LNCAP (cell line): ENCODE data around the gene FANCC.

Experiments
- CTCF ChIP-seq: fragments of 450-650 bp; IDR thresholded peaks from 2 replicates; pipeline ENCODE4 v1.5.1; 2017; ENCODE audit warnings: mild to moderate bottlenecking

FANCC gene

DNA sequence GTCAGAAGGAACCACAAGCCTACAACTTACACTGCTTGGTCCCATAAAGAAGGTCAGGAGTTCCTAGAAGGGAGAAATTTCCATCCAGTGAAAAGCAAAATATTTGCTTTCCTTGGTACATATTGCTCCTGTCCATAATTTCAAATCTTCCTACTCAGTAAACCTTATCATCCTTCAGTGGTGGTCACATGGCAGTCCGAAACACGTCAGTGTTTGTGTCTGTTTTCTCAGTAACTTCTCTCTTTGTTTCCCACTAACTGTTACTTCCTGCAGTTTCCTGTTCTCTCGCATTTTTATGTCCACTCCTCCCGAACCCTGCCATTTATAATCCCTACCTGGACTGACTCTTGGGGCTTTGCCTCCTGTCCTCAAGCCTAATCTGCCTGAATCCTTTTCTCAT is 129.1 kb downstream of the FANCC start:
- TF ChIP-seq CTCF = no peak

DNA sequence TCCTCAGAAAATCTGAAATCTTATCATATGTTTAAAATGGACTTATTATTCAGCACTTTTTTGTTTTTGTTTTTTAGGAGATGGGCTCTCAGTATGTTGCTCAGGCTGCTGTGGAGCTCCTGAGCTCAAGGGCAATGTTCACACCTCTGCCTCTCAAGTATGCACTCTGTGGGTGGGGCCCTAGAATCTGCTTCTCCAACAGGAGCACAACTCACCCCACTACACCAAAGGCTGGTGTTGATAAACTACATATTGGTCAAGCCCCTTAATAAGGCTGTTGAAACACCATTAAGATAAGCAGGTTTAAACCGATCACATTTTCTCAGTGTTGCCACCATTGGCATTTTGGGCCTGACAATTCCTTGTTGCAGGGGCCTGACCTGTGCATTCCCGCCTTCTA is 131.6 kb downstream of the FANCC start:
- no peak for TF ChIP-seq CTCF

DNA sequence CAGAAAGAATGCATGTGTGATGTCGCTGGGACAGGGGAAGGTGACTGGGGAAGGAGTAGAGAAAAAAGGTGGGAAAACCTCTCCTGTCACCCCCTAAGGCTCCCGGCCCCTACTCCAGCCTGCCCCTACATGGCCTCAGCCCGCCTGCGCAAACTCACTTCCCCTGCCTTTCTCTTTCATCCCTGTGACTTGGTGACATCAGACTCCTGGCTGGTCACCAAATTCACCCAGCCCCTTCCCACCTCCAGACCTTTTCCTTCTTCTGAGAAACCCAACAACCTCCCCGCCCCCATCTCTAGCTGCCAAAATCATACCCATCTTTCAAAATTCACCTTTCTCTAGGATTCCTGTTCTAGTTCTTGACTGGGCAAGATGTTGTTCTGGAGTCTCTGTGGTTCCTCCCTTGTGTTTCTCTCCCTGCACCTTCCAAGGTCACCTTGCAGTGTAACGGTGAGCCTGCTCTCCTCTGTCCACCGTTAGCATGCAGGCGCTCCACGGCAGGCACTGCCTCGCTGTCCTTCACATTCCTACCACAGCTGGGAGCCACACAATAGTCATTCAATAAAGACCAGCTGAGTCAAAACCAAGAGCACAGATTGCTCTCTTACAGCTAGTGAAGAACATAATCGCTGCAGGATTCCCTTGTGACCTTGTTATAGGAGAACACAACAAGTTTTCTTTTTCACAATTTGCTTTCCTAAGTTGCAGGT is 134.5 kb downstream of the FANCC start:
- no peak for TF ChIP-seq CTCF

GRCh38 chr9:95181835-95182234 is 135.7 kb downstream of the FANCC start:
- TF ChIP-seq CTCF = no peak

DNA sequence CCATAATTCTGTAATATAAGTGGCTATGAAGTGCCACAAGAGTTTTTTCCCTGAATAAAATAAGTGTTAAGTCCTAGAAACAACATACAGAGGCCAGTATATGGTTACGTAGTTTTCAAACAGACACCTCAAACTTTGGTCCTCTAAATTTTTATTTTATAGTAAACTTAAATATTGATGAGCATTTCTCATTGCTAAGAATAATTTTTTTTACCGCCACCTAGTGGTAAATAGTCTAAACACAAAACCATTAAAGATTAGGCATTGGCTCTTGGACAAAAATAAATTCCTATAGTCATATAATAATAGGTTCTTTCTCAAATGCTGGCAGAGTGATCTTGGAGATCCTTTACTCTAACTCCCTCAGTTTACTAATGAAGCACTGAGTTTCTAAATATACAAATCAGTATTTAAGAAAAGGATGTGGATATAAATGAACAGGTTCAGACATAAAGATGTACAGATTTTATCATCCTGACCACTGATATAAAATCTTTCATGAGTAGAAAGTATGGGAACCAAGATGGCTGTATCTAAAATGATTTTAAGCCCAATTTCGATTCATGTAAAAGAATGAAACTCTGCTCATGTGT is 136.2 kb downstream of the FANCC start:
- peak; percentile 61 for TF ChIP-seq CTCF

DNA sequence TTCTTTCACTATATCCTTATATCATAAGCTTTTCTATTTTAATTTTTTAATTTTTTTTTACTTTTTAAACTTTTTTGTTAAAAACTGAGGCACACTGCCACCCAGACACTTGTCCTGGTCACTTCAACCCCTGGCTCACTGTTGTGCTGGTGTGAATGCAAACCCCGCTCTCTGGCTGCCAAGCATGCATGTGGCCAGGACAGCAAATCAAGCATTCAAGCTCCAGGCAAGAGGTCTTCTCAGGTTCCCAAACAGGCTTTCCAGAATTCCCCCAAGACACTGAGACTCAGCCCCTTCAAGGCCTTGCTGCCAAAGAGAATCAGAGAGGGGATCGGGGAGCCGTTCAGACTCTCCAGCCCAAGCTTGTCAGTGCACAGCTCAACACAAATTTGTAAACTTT is 139.9 kb downstream of the FANCC start:
- TF ChIP-seq CTCF = no peak

GRCh38 chr9:95176755-95177319 is 140.7 kb downstream of the FANCC start:
- TF ChIP-seq CTCF = no peak
